Fibroblast of skin of back (primary cell): ENCODE data around the gene LHX6.

Experiments used
- DNase-seq: peaks from one replicate; pipeline ENCODE4 v3.0.0-alpha.2; 2013

The LHX6 gene

DNA sequence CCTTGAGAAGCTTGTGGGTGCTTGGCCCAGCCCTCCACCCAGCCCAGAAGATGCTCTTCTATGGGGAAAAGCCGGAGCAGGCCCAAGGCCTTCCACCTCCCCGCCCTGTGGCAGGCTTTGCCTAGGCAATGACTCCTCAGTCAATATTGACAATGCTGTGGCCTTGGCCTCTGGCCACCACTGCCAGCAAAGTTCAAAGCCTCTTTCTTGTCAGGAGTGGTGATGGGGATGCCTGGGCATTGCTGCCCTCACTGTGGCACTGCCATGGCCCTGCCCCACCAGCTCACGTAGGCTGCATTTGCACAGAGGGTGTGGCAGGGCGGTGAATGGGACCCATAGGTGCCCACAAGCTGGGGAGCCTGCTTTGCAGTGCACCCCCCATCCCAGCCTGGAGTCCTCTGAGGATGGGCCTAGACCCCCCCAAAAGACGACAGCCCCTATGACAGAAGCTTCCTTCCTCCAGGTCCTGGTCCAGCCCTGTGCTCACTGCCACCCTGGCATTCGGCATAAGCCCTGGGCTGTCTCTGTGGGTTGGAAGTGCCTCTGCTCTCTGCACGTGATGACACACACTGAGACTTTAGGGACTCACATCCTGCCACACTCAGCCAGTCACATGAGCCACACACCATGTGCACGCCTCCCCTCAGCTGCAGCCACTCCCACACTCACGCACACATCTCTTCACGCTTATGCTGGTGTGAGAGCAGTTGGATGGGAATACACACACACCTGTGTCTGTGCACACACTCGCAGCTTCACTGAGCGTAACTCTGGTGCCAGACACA lies 38.0 kb downstream of the LHX6 start:
- peak; percentile 40 for DNase-seq

- DNase-seq = no peak
These were observed 40.4 kb downstream of the LHX6 start for GRCh38 chr9:122188369-122188768.

GRCh38 chr9:122186777-122187470 lies 41.8 kb downstream of the LHX6 start:
- no peak for DNase-seq

GRCh38 chr9:122186301-122186700 lies 42.5 kb downstream of the LHX6 start:
- no peak for DNase-seq

- no peak for DNase-seq
These were observed 44.2 kb downstream of the LHX6 start for GRCh38 chr9:122184551-122184950.

DNA sequence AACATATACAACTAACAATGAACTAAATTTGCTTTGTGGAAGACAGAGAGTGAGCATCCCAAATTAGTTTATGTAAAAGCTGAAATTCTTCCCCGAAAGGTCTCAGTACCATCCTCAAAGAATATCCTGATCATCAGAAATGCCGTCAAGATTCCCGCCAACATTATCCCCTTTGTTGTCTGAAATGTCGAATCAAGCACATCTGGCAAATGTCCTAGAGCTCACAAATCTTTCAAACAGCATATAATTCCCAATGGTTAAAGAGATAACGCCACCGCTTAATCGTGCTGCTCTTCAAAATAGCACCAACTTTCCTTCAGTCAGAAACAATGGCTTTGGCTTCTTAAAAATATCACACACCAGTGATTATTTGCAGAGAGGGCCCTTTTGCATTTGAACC lies 45.3 kb downstream of the LHX6 start:
- no peak for DNase-seq

- peak; percentile 68 for DNase-seq
These were observed 48.1 kb downstream of the LHX6 start for GRCh38 chr9:122180633-122181032.

DNA sequence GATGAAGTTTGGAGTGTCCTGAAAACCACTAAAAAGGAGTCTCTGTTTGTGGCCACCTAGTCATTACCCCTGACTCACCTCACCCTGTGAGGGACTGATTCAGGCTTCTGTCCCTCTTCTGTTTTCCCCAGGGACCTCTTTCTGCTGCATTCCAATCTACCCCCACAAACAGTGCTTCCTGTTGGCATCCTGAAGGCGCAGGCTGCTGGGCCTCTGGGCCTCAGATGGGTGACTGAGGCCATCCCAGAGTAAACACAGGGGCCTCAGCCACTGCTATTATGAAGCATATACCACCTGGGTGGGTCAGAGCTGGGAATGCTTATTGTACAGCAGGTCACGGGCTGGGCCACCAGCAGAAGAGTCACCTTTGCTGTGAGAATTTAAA lies 49.1 kb downstream of the LHX6 start:
- DNase-seq = peak; percentile 73

DNA sequence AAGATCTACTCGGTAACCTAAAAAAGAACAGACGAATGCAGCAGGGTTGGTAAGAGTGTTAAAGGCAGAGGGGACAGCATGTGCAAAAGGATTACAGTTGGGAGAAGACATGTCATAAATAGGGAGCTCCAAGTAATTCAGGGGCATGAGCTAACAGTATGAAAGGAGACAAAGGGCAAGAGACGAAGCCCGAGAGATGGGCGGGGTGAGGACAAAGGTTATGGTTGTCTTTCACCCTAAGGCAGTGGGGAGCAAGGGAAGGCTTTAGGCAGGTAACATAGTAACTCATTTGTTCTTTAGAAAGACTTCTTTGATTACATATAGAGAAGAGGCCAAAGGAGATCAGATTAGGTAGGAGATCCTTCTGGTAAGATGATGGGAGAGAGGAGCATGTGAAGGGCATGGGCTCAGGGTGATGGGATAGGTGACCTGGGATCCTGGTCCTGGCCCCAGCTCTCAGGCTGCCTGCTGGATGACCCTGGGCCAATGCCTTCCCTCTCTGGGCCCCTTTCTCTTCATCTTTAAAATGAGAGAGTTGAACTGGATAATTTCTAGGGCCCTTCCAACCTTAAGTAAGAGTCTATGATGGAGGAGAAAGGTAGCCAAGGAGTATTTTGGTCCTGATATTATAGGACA lies 49.6 kb downstream of the LHX6 start:
- no peak for DNase-seq

GRCh38 chr9:122176916-122177315 lies 51.8 kb downstream of the LHX6 start:
- no peak for DNase-seq

DNA sequence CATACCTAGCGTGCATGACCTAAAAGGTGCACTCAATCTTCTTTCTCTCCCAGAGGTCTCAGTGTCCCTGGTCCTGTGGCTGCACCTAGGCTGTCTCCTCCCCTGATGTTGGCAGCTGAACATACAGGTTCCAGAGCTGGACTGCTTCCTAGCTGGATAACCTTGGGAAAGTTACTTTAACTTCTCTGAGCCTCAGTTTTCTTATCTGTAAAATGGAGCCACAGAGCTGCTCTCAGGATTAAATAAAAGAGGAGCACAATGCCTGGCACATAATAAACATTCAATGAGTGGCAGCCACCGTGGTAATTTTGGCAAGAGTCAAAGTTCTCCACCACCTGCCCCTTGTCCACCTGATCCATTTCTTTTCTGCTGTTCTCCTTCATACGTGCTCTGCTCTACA lies 55.1 kb downstream of the LHX6 start:
- DNase-seq = no peak

GRCh38 chr9:122172131-122172530 lies 56.6 kb downstream of the LHX6 start:
- no peak for DNase-seq

DNA sequence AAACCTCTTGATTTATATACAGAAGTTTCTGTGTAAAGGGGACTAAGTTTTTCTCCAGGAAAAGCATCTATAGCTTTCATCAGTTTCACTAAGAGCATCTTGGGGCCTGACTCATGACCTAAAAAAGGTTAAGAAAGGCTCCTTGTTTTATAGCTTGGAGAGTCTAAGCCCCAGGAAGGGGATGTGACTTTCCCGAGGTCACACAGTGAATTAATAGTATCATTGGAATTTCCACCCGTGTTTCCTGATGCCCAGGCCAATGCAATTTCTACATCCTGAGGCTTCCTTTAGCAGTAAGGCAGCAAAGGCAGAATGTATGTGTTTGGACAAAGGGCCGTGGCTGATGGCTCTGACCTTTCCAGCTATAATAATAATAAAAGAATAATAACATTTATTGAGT lies 60.4 kb downstream of the LHX6 start:
- no peak for DNase-seq

GRCh38 chr9:122164286-122164685 lies 64.5 kb downstream of the LHX6 start:
- no peak for DNase-seq

DNA sequence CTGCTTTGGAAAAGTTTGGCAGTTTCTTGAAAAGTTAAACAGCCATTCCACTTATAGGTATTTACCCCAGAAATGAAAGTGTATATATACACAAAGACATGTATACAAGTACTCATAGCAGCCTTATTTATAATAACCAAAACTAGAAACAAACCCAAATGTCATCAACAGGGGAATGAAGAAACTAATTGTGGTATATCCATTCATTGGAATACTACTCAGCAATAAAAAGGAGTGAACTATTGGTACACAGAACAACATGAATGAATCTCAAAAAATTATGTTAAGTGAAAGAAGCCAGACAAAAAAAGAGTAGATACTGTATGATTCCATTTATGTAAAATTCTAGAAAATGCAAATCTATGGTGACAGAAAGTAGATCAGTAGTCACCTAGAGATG lies 66.3 kb downstream of the LHX6 start:
- no peak for DNase-seq

GRCh38 chr9:122159925-122160246 lies 68.9 kb downstream of the LHX6 start:
- DNase-seq = no peak

DNA sequence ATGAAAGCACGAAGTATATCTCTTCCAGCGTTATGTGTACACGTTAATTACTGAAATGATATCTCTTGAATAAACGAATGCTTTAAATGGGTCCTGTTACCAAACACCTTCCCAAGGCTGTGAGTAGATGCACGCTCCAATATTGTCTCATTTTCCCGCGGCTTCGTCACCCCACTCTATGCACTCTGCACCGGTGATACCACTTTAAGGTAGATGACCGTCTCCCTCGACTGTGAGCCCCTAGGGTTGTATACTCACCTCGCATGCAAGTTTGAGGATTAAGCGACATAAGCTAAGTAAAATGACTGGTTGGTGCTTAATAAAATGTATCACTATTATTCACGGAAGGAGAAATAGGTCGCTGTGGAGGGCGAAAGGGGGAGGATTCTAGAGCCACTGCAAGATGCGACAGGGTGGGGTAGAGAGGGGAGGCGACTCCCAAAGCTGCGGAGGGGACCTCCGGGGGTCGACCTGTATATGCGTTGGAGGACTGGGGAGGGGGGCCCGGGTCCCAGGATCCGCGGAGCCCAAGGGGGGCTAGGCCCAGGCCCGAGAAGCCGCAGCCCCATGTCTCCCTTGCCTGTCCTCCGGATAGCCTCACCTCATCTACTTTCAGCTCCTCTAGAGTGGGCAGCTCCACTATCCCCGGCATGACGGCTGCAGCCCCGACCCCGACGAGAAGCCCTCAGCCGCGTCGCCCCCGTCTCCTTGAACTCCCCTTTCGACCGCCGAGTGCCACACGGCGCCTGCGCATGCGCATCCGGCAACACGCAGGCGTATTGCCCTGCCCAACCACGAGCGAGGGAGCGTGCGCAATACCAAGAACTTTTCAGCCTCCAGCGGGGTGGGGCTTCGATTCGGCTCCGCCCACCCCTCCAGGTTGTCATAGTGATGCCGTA lies 69.5 kb downstream of the LHX6 start, which contains the start of the genes MORN5 and NDUFA8:
TSS of gene MORN5 (plus strand) at position 883 of the 899 bp plus-strand sequence. CDS start 65 bp downstream, outside the sequence.
TSS of gene NDUFA8 (minus strand) at position 754 of the 899 bp plus-strand sequence. CDS start at position 652, 102 bp downstream.
- DNase-seq = peak; percentile 94

- DNase-seq = peak; percentile 44
These were observed 70.6 kb downstream of the LHX6 start for GRCh38 chr9:122158202-122158601.

DNA sequence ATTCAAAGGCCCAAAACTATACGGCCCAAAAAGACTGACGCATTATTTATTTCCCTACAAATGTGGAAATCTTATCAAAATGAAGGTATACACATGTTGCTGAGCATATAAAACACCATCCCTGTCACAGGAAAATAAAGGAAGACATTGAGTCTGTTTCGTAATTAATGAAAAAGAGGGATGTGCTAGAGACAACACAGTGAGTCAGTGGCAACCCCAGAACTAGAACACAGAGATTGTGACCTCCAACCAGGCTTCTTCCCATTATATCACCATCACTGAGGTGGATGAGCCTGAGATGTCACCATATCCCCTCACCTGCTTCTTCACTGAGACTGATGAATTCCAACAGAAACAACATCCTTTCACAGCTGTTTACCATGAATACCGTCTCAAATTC lies 73.0 kb downstream of the LHX6 start:
- DNase-seq = no peak
